ENCODE results near the gene ZNF217.
"Not testable (repeated sequence)": the region's sequence is repeated elsewhere in the genome, so short reads cannot be mapped to it uniquely, and the experiment has no call there.

ZNF217 gene

DNA sequence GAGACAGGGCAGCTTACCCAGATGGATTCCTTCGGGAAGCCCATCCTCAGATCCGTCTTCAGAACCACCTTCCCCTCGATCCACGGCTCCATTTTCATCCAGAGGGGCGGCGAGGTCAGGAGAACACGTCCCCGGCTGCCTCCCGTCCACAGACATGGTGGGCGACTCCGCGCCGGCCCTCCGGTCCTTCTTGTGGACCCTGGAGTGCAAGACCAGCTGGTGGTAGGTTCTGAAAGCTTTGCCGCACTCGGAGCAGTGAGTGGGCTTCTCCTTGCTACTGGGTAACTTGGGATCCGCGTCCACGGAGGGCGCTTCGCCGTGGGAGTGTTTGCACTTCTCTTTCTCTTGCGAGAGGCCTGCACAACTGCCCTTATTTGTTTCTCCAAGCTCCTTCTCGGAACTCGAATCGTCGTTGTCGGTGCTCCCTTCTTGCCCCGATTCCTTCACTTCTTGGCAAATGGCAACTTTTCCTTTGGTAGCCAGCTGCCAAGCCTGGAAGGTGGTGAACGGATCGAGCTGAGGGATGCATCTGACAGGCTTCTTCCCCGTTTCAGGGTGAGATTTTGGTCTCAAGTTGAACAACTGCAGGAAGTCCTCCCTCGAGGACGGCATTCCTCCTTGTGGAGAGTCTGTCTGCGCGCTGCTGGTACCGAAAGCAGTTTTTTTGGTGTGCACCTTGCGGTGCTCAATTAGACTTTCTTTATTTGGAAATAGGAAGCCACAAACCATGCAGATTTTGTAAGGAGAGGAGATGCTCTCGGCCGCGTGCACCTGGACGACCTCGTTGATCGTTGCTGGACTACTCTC, 12.0 kb downstream of the ZNF217 start:
- no peak for DNase-seq

DNA sequence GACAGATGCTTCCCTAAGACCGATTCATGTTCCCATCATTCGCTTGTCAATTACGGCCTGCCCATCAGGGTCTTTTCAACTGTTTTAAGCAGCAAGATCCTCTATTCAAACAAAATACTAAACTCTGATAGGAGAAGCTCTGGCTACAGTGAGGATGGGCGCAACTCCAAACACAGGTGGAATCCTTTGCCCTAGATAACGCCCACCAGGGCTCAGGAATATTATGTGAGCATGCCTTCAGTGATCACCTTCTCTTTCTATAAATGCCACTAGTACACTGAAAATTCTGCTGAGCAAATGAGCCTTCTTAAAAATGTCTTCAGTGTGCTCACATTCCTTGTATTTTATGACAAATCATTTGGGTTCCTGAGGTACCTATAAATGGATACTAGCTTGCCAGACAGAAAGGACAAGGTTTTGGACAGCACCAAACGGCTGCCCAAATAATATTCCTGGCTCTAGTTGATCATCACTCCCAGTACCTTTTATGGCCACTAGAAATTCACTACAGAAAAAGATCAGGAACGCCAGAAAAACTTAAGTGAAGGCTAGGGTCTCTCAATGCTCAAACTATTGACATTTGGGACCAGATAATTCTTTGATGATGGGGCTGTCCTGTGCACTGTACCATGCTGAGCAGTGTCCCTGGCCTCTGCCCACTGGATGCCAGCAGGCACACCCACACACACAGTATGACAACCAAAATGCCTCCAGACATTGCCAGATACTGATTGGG, 13.1 kb downstream of the ZNF217 start:
- DNase-seq, result no peak

DNA sequence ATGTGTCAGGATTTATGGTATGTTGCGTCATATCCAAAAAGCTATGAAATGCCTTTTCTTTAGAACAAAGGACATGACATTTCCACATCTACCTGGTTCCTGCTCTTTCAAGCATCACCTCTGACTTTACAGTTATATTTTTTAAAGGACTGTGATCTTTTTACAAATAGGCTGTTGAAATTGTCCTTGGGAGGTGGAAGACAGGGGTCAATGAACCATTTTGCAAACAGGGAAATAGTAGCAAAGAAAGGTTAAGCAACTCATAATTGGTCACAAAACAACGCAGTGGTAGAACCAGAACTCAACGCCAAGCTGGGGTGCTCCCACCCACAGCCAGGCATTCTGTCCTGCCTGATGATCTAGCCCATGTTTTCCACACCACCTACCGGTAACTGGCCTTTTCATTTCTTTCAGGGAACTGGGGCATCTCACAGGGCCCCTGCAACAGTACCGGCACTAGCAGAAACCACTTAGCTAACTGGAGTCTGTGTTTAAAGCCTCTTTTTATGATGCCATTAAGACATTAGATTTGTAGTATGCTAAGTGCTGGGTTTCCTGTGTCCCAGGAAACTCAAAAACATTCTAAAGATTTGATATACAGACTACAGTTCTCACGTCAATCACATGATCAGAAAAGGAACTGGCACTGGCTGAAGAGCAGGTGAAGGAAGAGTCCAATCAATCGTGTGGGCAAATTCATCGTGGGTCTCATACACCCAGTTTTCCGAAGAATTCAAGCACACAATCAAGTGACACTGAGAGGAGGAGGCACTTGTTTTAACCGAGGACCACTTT, 13.9 kb downstream of the ZNF217 start:
- no peak for DNase-seq

GRCh38 chr20:53579266-53579580, 14.4 kb downstream of the ZNF217 start:
- no peak for DNase-seq

DNA sequence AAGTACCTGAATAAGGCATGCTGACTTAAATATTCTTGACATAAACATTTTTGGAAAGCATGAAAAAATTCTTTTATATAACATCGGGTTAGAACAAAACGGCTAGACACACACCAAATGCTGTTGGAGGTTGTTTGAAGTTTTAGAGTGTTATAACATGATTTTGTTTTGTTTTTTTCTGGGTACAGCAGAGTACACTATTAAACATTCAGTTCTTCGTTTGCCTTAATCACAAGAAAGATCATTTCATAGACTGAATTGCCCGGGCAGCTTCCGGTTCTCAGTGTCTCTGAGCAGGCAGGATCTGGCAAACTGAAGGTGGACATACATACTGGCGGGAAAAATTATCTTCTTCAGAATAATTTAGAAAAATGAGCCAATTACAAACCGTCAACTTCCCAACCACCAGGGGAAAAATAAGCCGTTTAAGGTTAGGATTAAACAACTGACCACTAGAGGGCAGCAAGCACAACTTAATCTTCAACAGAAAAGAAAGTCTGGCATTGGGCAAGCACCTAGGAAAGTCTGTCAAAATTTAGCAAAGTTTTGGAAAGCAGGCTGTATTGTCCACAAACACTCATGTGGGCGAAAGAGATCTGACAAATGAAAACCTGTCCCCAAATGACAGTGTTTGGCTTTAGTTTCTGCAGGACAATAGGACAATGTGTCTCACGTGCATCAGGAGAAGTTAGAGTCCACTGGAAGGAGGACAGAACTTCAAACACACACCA, 15.0 kb downstream of the ZNF217 start:
- peak; percentile 19 for DNase-seq

- no peak for DNase-seq
These were observed 16.9 kb downstream of the ZNF217 start for GRCh38 chr20:53576586-53577318.

GRCh38 chr20:53576195-53576580, 17.5 kb downstream of the ZNF217 start:
- no peak for DNase-seq

- DNase-seq, result no peak
These were observed 18.0 kb downstream of the ZNF217 start for GRCh38 chr20:53575481-53576194.

DNA sequence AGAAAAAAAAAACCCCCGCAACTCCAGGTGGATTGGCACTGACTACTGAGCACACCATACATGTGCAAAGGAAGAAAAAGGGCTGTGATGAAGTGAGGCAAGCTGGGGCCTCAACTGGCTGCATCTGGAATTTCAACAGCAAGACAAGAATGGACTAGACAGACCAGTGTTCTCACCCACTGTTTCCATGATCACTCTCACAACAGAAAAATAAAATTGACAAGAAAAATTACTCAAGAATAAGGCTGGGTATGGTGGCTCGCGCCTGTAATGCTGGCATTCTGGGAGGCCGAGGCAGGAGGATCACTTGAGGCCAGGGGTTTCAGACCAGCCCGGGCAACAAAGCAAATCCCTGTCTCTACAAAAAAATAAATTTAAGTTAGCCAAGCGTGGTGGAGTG, 18.8 kb downstream of the ZNF217 start:
- no peak for DNase-seq

DNA sequence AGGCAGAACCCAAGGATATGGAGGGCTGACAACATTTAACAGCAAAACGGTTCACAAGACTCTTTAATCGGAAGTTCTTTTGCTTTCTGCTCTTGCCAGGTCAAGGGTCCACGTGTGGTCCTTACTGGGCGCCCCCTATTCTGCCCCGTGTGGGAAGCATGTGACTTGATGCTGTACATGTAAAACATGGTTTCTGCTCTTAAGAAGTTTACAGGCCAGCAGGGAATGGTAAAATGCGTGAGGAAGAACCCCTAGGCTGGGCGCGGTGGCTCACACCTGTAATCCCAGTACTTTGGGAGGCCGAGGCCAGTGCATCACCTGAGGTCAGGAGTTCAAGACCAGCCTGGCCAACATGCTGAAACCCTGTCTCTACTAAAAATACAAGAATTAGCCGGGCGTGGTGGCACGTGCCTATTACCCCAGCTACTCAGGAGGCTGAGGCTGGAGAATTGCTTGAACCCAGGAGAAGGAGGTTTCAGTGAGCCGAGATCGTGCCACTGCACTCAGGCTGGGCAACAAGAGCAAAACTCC, 19.3 kb downstream of the ZNF217 start:
- DNase-seq, result no peak

DNA sequence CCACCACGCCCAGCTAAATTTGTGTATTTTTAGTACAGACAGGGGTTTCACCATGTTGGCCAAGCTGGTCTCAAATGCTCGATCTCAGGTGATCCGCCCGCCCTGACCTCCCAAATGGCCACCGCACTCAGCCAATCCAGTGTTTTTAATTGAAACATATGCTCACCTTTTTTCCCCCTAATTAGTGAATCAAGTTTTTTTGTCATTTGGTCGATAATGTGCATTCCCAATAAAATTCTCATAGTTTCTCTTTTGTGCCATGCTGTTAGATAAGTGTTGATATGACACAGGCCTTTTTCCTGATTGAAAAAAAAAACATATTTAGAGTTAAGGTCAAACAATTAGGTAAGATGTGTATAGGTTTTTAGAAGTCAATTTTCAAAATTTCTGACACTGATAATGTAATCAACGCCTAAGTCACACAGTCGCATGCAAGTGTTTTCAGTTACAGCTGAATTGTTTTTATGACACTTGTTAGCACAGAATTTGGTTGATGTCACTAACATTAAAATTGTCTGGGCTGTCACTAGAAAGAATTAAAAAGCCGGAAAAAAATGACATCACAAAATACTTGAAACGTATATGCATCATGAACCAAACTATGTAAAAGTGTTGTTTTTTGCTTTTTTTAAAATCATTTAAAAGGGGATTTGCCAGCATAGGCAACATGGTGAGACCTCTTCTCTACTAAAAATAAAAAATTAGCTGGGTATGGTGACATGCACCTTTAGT, 21.9 kb downstream of the ZNF217 start:
- no peak for DNase-seq

DNA sequence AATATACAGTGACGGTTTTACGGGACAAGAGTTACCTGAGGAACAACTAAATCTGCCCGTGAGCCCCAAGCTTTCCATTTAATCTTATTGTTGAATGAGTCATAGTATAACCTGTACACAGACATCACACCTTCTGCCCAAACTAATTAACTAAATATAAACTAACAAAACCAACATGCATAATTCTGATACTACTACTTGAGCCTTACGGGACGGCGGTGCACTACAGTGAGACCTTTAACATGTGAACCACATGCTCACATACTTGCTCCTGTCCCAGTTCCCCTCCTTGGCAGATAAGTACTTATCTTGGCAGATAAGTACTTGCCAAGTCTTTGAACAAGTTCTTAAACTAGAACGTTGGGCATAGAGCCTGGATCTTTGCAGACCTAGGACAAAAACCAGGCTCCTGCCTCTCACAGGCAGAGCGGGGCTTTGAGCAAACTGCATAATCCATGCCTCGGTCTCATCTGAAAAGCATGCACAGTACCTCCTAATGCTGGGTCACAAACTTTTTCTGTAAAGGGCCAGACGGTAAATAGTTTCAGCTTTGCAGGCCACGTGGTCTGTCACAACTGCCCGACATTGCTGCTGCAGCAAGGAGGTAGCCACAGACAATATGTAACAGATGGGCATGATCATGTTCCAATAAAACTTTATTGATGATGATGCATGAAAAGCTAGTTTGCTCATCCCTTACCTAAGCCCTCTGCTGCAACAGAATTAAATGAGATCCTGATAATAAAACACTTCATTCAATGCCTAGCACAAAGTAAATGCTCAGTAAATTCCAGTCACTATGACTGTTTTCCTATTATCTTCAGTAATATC, 23.0 kb downstream of the ZNF217 start:
- DNase-seq, result no peak

- DNase-seq, result no peak
These were observed 23.9 kb downstream of the ZNF217 start for GRCh38 chr20:53569606-53570307.

GRCh38 chr20:53569005-53569404, 24.6 kb downstream of the ZNF217 start:
- no peak for DNase-seq

- no peak for DNase-seq
These were observed 25.3 kb downstream of the ZNF217 start for GRCh38 chr20:53568351-53568750.

- DNase-seq, result no peak
These were observed 26.2 kb downstream of the ZNF217 start for GRCh38 chr20:53567379-53567917.

GRCh38 chr20:53566623-53567022, 27.0 kb downstream of the ZNF217 start:
- not testable (repeated sequence) for DNase-seq

GRCh38 chr20:53565254-53565653, 28.4 kb downstream of the ZNF217 start:
- no peak for DNase-seq
